PC-9 (cell line): Measurements from ENCODE around the gene KLF7. TPM values are rescaled to one million over a fixed set of nuclear protein-coding genes. Genes with fewer than 3 reads are reported as not detected.

Experiments used
- BruUV-seq: library from RNA; stranded (reverse); fragments of 400-500 nt; replicated peaks from 2 replicates; lab custom pipeline; 2021; lab: Mats Ljungman, UMichigan
- CTCF ChIA-PET: fragments of 300-600 bp; sonication (Branson Sonifier 250); formaldehyde crosslinking; loops from one replicate; lab custom pipeline; 2022; ENCODE audit warnings: antibody characterized with exemption; lab: Charles Lee
- POLR2A ChIA-PET: fragments of 300-600 bp; sonication (Branson Sonifier 250); formaldehyde crosslinking; loops from one replicate; lab custom pipeline; 2022; ENCODE audit warnings: antibody characterized with exemption; ENCODE audit not compliant: unreplicated experiment; lab: Charles Lee
- DNase-seq, 2 experiments: peaks; one replicate each; pipeline versions ENCODE4 v3.0.0 to v3.0.0-alpha.2; 2015 to 2022; ENCODE audit warnings: mixed read lengths in 1 of 2
- H2AFZ ChIP-seq: fragments of 200-600 bp; sonication (generic); 2 replicates; pipeline ENCODE4 v1.8.1; 2017; ENCODE audit warnings: antibody characterized with exemption
- H3F3A ChIP-seq: fragments of 200-600 bp; sonication (generic); 2 replicates; pipeline ENCODE4 v1.8.1; 2017; ENCODE audit warnings: antibody characterized with exemption, mild to moderate bottlenecking, low read depth; ENCODE audit not compliant: insufficient read depth
- H3K27ac ChIP-seq: fragments of 200-600 bp; sonication (generic); 2 replicates; pipeline ENCODE4 v1.6.1; 2016; ENCODE audit warnings: mixed run types
- H3K27me3 ChIP-seq: fragments of 200-600 bp; sonication (generic); 2 replicates; pipeline ENCODE4 v1.6.1; 2016; ENCODE audit warnings: low read depth, mixed run types; ENCODE audit not compliant: insufficient read depth
- H3K36me3 ChIP-seq: fragments of 200-600 bp; sonication (generic); 2 replicates; pipeline ENCODE4 v1.6.1; 2016; ENCODE audit warnings: low read depth, mixed run types
- H3K4me1 ChIP-seq: fragments of 200-600 bp; sonication (generic); replicated peaks from 2 replicates; pipeline ENCODE4 v1.6.1; 2016; ENCODE audit warnings: mixed run types; ENCODE audit not compliant: insufficient read depth
- H3K4me2 ChIP-seq: fragments of 200-600 bp; sonication (generic); 2 replicates; pipeline ENCODE4 v1.6.1; 2017; ENCODE audit warnings: mixed run types
- H3K4me3 ChIP-seq: fragments of 200-600 bp; sonication (generic); 2 replicates; pipeline ENCODE4 v1.6.1; 2016; ENCODE audit warnings: mixed run types
- H3K79me2 ChIP-seq: fragments of 200-600 bp; sonication (generic); 2 replicates; pipeline ENCODE4 v1.6.1; 2017; ENCODE audit warnings: low read depth, mixed run types
- H3K9me2 ChIP-seq: fragments of 200-600 bp; sonication (generic); 2 replicates; pipeline ENCODE4 v1.8.1; 2017; ENCODE audit warnings: mild to moderate bottlenecking; ENCODE audit not compliant: insufficient read depth
- H3K9me3 ChIP-seq: fragments of 200-600 bp; sonication (generic); 2 replicates; pipeline ENCODE4 v1.8.1; 2016; ENCODE audit warnings: low read depth; ENCODE audit not compliant: insufficient read depth
- H4K20me1 ChIP-seq: fragments of 200-600 bp; sonication (generic); 2 replicates; pipeline ENCODE4 v1.8.1; 2017; ENCODE audit not compliant: insufficient read depth
- CTCF ChIP-seq: fragments of 200-600 bp; sonication (generic); conservative IDR thresholded peaks from 2 replicates; pipeline ENCODE4 v1.6.1; 2017; ENCODE audit warnings: mixed run types, antibody characterized with exemption, mild to moderate bottlenecking, moderate library complexity
- EZH2 ChIP-seq: fragments of 200-600 bp; sonication (generic); IDR thresholded peaks from 2 replicates; pipeline ENCODE4 v1.8.0; 2017; ENCODE audit warnings: antibody characterized with exemption, low read depth
- intact Hi-C: fragments of 100-400 bp; cut with micrococcal nuclease; formaldehyde crosslinking; loops from one replicate; pipeline ENCODE4 v1.10.0; 2022; ENCODE audit not compliant: unreplicated experiment
- microRNA-seq: library from miRNA; unstranded; fragments of <30 nt; microRNA quantifications from one replicate; pipeline ENCODE4 v1.2.0, GENCODE V29; 2021; ENCODE audit warnings: borderline number of aligned reads, borderline replicate concordance
- total RNA-seq: library from RNA; stranded (reverse); gene quantifications from 2 replicates; pipeline ENCODE4 v1.2.3, GENCODE V29; 2021

Gene KLF7
- total RNA-seq, 1 experiment from 2014 or later: 20.0 TPM

DNA sequence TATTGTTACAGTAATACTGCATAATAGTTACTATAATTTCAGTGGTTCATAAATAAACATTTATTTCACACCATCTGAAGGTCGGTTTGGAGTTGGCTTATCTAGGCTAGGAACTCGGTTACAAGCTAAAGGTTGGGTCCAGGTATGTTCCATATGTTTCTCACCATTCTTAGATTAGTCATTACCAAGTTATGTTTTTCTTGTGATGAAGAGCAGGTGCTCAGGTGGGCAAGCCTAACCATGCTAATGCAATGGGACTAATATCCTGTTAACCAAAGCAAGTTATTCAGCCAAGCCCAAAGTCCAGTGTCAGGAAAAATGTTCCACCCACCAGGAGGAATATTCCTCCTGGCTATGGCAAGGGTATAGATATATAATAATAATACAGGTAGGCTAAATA lies 133.3 kb downstream of the KLF7 start:
- Histone ChIP-seq H3K4me1 (no peaks in the 10 kb centered on the region), H3K79me2 (no peaks in the 10 kb centered on the region), H3K27ac (no peak overlapping the region), H3K9me3 (no peaks in the 10 kb centered on the region), H3F3A (no peaks in the 10 kb centered on the region), H3K36me3 (no peaks in the 10 kb centered on the region), H4K20me1 (no peaks in the 10 kb centered on the region), H3K4me2 (no peak overlapping the region), H2AFZ (no peak overlapping the region), H3K27me3 (no peaks in the 10 kb centered on the region), H3K4me3 (no peak overlapping the region), H3K9me2 (no peaks in the 10 kb centered on the region)
- DNase-seq: no peak
- TF ChIP-seq CTCF (no peak), EZH2 (no peak)
- CTCF ChIA-PET: no interaction called here
- no TSS peak for BruUV-seq
- POLR2A ChIA-PET: no interaction called here
- intact Hi-C loops: no loop called here

Small RNAs within 50 kb of the gene (microRNA-seq; reads per million reads assigned to microRNA genes)
- gene MIR2355 (4.7 reads per million), gene MIR7845 (2.0 reads per million)

Other genes starting within 250 kb of the KLF7 start
- not detected in 2 replicates for gene CPO, start 226.4 kb downstream of the KLF7 start, total RNA-seq